ENCODE measurements around the gene TTLL8.

DNA sequence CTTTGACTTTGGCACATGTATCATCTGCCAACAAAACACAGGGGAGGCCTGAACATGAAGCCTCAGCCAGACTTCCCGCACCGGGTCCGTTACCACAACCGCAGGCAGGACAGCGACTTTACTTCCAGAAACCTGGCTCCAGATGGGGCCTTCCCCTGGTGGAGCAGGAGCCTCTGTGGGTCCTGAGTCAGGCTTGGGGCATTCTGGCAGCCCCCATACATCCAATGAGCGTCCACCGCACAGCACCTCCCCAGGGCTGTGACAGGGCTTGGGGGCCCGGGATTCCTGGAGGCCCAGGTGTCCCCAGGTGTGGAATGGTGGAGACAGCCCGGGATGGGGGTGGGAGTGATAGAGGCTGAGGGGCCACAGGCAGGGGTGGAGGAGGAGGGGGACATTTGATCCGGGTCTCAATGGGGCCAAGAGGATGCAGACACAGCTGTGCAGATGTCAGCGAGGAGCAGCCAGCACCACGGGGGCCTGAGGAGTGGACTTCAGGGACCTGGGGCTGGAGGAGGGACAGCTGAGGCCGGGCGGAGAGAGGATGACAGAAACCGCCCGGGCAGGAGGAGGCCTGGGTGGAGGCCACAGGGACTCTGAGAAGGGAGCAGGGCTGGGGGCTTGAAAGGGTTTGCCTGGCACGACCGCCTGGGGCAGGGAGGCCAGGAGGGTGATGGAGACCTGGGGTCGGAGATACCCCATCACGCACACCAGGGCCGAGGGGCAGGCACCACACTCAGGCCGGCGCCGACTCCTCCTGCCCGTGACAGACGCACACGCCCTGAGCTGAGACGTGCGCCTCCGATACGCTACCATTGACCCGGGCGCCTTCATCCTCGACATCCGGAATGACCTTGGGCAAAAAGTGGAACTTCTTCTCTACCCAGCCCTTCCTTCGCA, 8.6 kb downstream of the TTLL8 start:
- TF ChIP-seq, protein P1, sequence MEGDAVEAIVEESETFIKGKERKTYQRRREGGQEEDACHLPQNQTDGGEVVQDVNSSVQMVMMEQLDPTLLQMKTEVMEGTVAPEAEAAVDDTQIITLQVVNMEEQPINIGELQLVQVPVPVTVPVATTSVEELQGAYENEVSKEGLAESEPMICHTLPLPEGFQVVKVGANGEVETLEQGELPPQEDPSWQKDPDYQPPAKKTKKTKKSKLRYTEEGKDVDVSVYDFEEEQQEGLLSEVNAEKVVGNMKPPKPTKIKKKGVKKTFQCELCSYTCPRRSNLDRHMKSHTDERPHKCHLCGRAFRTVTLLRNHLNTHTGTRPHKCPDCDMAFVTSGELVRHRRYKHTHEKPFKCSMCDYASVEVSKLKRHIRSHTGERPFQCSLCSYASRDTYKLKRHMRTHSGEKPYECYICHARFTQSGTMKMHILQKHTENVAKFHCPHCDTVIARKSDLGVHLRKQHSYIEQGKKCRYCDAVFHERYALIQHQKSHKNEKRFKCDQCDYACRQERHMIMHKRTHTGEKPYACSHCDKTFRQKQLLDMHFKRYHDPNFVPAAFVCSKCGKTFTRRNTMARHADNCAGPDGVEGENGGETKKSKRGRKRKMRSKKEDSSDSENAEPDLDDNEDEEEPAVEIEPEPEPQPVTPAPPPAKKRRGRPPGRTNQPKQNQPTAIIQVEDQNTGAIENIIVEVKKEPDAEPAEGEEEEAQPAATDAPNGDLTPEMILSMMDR (IDR thresholded peaks at IDR 0.05; ENCODE audit: poor library complexity, severe bottlenecking) = no peak
- TF ChIP-seq MXI1 (conservative IDR thresholded peaks at IDR 0.05; ENCODE audit: poor library complexity, severe bottlenecking) (no peak), SMC3 (conservative IDR thresholded peaks at IDR 0.05; ENCODE audit: poor library complexity) (no peak), POLR2AphosphoS5 (IDR thresholded peaks at IDR 0.05) (no peak), EP300 (conservative IDR thresholded peaks at IDR 0.05; ENCODE audit: poor library complexity, severe bottlenecking) (no peak), RAD21 (conservative IDR thresholded peaks at IDR 0.05) (no peak), EZH2 (IDR thresholded peaks at IDR 0.05; ENCODE audit: borderline replicate concordance, insufficient read depth, low read length, poor library complexity, severe bottlenecking) (no peak), TAF1 (IDR thresholded peaks at IDR 0.05; ENCODE audit: low read depth) (no peak)
